ENCODE data around the gene INSYN1. TPM values are rescaled to one million over a fixed set of nuclear protein-coding genes. Genes with fewer than 3 reads are reported as not detected.

The INSYN1 gene
- total and polyA plus RNA-seq, 4 donors, result 0.86 to 5.6 (median 4.0) TPM

GRCh38 chr15:73760330-73761329 lies 7.5 kb upstream of the INSYN1 start:
- 48 to 58% methylated on average over 11 of the region's 11 CpGs for WGBS, 2 donors
- H3K27me3 ChIP-seq (ENCODE audit: control insufficient read depth in 3 of 3, insufficient read depth in 3 of 3, low read length in 2 of 3), result peaks cover 0 to 5% (median 0%) of the 10 kb centered on the region in 3 donors
- ATAC-seq (ENCODE audit: insufficient read depth, low FRiP score), result no peak
- H3K4me1 ChIP-seq (ENCODE audit: control insufficient read depth in 5 of 5, insufficient read depth in 5 of 5, low read length in 5 of 5), result peaks cover 0 to 41% (median 16%) of the 10 kb centered on the region in 5 donors
- TF ChIP-seq CTCF (IDR thresholded peaks at IDR 0.05; ENCODE audit: control extremely low read depth, extremely low read depth), result no peak
- H3K4me3 ChIP-seq, result no peak overlapping the region
- no peaks in the 10 kb centered on the region for H3K9me3 ChIP-seq (ENCODE audit: control insufficient read depth in 4 of 4, insufficient read depth in 3 of 4, low read length in 3 of 4)
- peak in 1 of 3 donors; percentile 28 for DNase-seq
- no peaks in the 10 kb centered on the region for H3K36me3 ChIP-seq (ENCODE audit: control insufficient read depth in 4 of 4, insufficient read depth in 4 of 4, low read length in 4 of 4)
- H3K27ac ChIP-seq (ENCODE audit: low read depth in 1 of 2, low read length in 1 of 2), result no peak overlapping the region
- no peak overlapping the region for H3K9ac ChIP-seq (ENCODE audit: insufficient read depth in 1 of 2, low read length in 2 of 2)

DNA sequence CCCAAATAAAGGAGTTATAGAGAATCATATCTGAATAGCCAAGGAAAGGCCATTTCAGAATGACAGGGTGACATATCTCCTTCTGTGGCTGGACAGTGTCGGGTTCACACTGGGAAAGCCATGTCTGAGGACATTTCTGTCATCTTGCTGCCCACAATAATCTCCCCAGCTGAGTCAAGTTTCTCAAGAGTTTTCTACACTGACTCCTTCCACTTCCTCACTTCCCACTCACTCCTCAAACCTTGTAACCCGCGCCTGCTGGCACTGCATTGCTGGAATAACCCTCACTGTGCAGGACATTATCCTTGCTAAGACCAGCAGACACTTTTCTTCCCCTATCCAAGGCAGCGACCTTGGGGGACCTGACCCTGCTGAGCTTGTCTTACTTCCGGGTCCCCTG lies 5.3 kb upstream of the INSYN1 start:
- no peak for DNase-seq
- H3K9me3 ChIP-seq (ENCODE audit: control insufficient read depth in 4 of 4, insufficient read depth in 3 of 4, low read length in 3 of 4), result no peaks in the 10 kb centered on the region
- H3K9ac ChIP-seq (ENCODE audit: insufficient read depth in 1 of 2, low read length in 2 of 2), result no peak overlapping the region
- H3K27ac ChIP-seq (ENCODE audit: low read depth in 1 of 2, low read length in 1 of 2), result no peak overlapping the region
- no peak for TF ChIP-seq CTCF (IDR thresholded peaks at IDR 0.05; ENCODE audit: control extremely low read depth, extremely low read depth)
- H3K4me3 ChIP-seq, result no peak overlapping the region
- peaks cover 0 to 5% (median 0%) of the 10 kb centered on the region in 3 donors for H3K27me3 ChIP-seq (ENCODE audit: control insufficient read depth in 3 of 3, insufficient read depth in 3 of 3, low read length in 2 of 3)
- H3K4me1 ChIP-seq (ENCODE audit: control insufficient read depth in 5 of 5, insufficient read depth in 5 of 5, low read length in 5 of 5), result peaks cover 0 to 37% (median 7%) of the 10 kb centered on the region in 5 donors
- no peak for ATAC-seq (ENCODE audit: insufficient read depth, low FRiP score)
- H3K36me3 ChIP-seq (ENCODE audit: control insufficient read depth in 4 of 4, insufficient read depth in 4 of 4, low read length in 4 of 4), result no peaks in the 10 kb centered on the region
- WGBS, 2 donors, result 56 to 59% methylated on average over 5 of the region's 5 CpGs

- Histone ChIP-seq H3K4me3 (no peak overlapping the region), H3K36me3 (ENCODE audit: control insufficient read depth in 4 of 4, insufficient read depth in 4 of 4, low read length in 4 of 4) (no peaks in the 10 kb centered on the region), H3K27me3 (ENCODE audit: control insufficient read depth in 3 of 3, insufficient read depth in 3 of 3, low read length in 2 of 3) (peaks cover 0 to 5% (median 0%) of the 10 kb centered on the region in 3 donors), H3K27ac (ENCODE audit: low read depth in 1 of 2, low read length in 1 of 2) (no peak overlapping the region), H3K4me1 (ENCODE audit: control insufficient read depth in 5 of 5, insufficient read depth in 5 of 5, low read length in 5 of 5) (peaks cover 0 to 33% (median 6%) of the 10 kb centered on the region in 5 donors), H3K9me3 (ENCODE audit: control insufficient read depth in 4 of 4, insufficient read depth in 3 of 4, low read length in 3 of 4) (no peaks in the 10 kb centered on the region), H3K9ac (ENCODE audit: insufficient read depth in 1 of 2, low read length in 2 of 2) (no peak overlapping the region)
- ATAC-seq (ENCODE audit: insufficient read depth, low FRiP score) (no peak), DNase-seq (no peak)
- no peak for TF ChIP-seq CTCF (IDR thresholded peaks at IDR 0.05; ENCODE audit: control extremely low read depth, extremely low read depth)
Observed at GRCh38 chr15:73757571-73757970, 4.4 kb upstream of the INSYN1 start.
